ENCODE data around the gene DBX2. TPM values are rescaled to one million over a fixed set of nuclear protein-coding genes. Genes with fewer than 3 reads are reported as not detected.
"Not testable (repeated sequence)": the region's sequence is repeated elsewhere in the genome, so short reads cannot be mapped to it uniquely, and the experiment has no call there.

Gene DBX2
- total and polyA plus RNA-seq, 4 donors, result not detected

GRCh38 chr12:45095417-45095816, 44.5 kb upstream of the DBX2 start:
- not testable (repeated sequence) for H3K9ac ChIP-seq (ENCODE audit: low read depth in 1 of 2, low read length in 2 of 2); H3K27me3 ChIP-seq (ENCODE audit: control insufficient read depth in 4 of 4, insufficient read depth in 4 of 4, low read length in 3 of 4); DNase-seq (ENCODE audit: low spot score); H3K9me3 ChIP-seq (ENCODE audit: control insufficient read depth in 4 of 4, low read length in 3 of 4); H3K4me1 ChIP-seq (ENCODE audit: control insufficient read depth in 4 of 4, insufficient read depth in 4 of 4, low read length in 3 of 4); H3K36me3 ChIP-seq (ENCODE audit: control insufficient read depth in 4 of 4, insufficient read depth in 3 of 4, low read depth in 1 of 4, low read length in 3 of 4); H3K27ac ChIP-seq (ENCODE audit: low read depth in 1 of 2, low read length in 2 of 2); H3K4me3 ChIP-seq (ENCODE audit: low read depth in 1 of 3, low read length in 3 of 3)
- 89% methylated on average over 3 of the region's 3 CpGs for WGBS

- H3K9ac ChIP-seq (ENCODE audit: low read depth in 1 of 2, low read length in 2 of 2), result no peak overlapping the region
- no peaks in the 10 kb centered on the region for H3K4me1 ChIP-seq (ENCODE audit: control insufficient read depth in 4 of 4, insufficient read depth in 4 of 4, low read length in 3 of 4)
- H3K27ac ChIP-seq (ENCODE audit: low read depth in 1 of 2, low read length in 2 of 2), result no peak overlapping the region
- no peaks in the 10 kb centered on the region for H3K9me3 ChIP-seq (ENCODE audit: control insufficient read depth in 4 of 4, low read length in 3 of 4)
- H3K4me3 ChIP-seq (ENCODE audit: low read depth in 1 of 3, low read length in 3 of 3), result no peak overlapping the region
- 31% methylated on average over 5 of the region's 5 CpGs for WGBS
- no peak for DNase-seq (ENCODE audit: low spot score)
- TF ChIP-seq EGR1 (IDR thresholded peaks at IDR 0.05; ENCODE audit: low read depth in 2 of 2), result no peak
- TF ChIP-seq GABPA (IDR thresholded peaks at IDR 0.05 in 1 of 2, conservative IDR thresholded peaks at IDR 0.05 in 1 of 2), result no peak
- no peak for TF ChIP-seq YY1 (IDR thresholded peaks at IDR 0.05)
- TF ChIP-seq JUND (IDR thresholded peaks at IDR 0.05), result no peak
- no peak for TF ChIP-seq CTCF (IDR thresholded peaks at IDR 0.05; ENCODE audit: low read depth, low read length, missing input control)
- no peak for TF ChIP-seq REST (IDR thresholded peaks at IDR 0.05)
- TF ChIP-seq HNF4G (IDR thresholded peaks at IDR 0.05), result no peak
- no peak for TF ChIP-seq SP1 (IDR thresholded peaks at IDR 0.05)
- TF ChIP-seq HNF4A (conservative IDR thresholded peaks at IDR 0.05), result no peak
- no peak for TF ChIP-seq FOXA2 (IDR thresholded peaks at IDR 0.05)
- no peak for TF ChIP-seq RXRA (IDR thresholded peaks at IDR 0.05)
- no peak for TF ChIP-seq FOXA1 (IDR thresholded peaks at IDR 0.05)
- no peak for TF ChIP-seq MAX (IDR thresholded peaks at IDR 0.05)
- TF ChIP-seq ATF3 (IDR thresholded peaks at IDR 0.05), result no peak
- H3K36me3 ChIP-seq (ENCODE audit: control insufficient read depth in 4 of 4, insufficient read depth in 3 of 4, low read depth in 1 of 4, low read length in 3 of 4), result no peaks in the 10 kb centered on the region
- peaks cover 0 to 8% (median 0%) of the 10 kb centered on the region in 4 donors for H3K27me3 ChIP-seq (ENCODE audit: control insufficient read depth in 4 of 4, insufficient read depth in 4 of 4, low read length in 3 of 4)
These were observed 42.2 kb upstream of the DBX2 start for GRCh38 chr12:45093051-45093450.
